GM23248 (cell line): ENCODE results near the gene DNAJC21. TPM values are rescaled to one million over a fixed set of nuclear protein-coding genes. Genes with fewer than 3 reads are reported as not detected.

Experiments
- DNase-seq: peaks from one replicate; pipeline ENCODE4 v3.0.0-alpha.2; 2015
- H2AFZ ChIP-seq: fragments of 200-600 bp; sonication (generic); 2 replicates; pipeline ENCODE4 v1.6.1; 2016; ENCODE audit warnings: antibody characterized with exemption
- H3F3A ChIP-seq: fragments of 200-600 bp; sonication (generic); 2 replicates; pipeline ENCODE4 v1.6.1; 2016; ENCODE audit warnings: mild to moderate bottlenecking, antibody characterized with exemption, mixed run types; ENCODE audit not compliant: insufficient read depth
- H3K27ac ChIP-seq: fragments of 200-600 bp; sonication (generic); 2 replicates; pipeline ENCODE4 v1.5.1; 2016; ENCODE audit warnings: mild to moderate bottlenecking
- H3K27me3 ChIP-seq: fragments of 200-600 bp; sonication (generic); replicated peaks from 2 replicates; pipeline ENCODE4 v1.6.1; 2016; ENCODE audit warnings: mild to moderate bottlenecking; ENCODE audit not compliant: insufficient read depth
- H3K36me3 ChIP-seq: fragments of 200-600 bp; sonication (generic); 2 replicates; pipeline ENCODE4 v1.6.1; 2016; ENCODE audit warnings: low read depth, mild to moderate bottlenecking
- H3K4me1 ChIP-seq: fragments of 200-600 bp; sonication (generic); 2 replicates; pipeline ENCODE4 v1.6.1; 2016; ENCODE audit warnings: mild to moderate bottlenecking; ENCODE audit not compliant: insufficient read depth
- H3K4me2 ChIP-seq: fragments of 200-600 bp; sonication (generic); one replicate; pipeline ENCODE4 v1.6.1; 2016; ENCODE audit warnings: mild to moderate bottlenecking; ENCODE audit not compliant: unreplicated experiment
- H3K4me3 ChIP-seq: fragments of 200-600 bp; sonication (generic); 2 replicates; pipeline ENCODE4 v1.5.1; 2016; ENCODE audit warnings: mild to moderate bottlenecking
- H3K79me2 ChIP-seq: fragments of 200-600 bp; sonication (generic); 2 replicates; pipeline ENCODE4 v1.6.1; 2016; ENCODE audit warnings: mild to moderate bottlenecking; ENCODE audit not compliant: insufficient read depth
- H3K9ac ChIP-seq: fragments of 200-600 bp; sonication (generic); 2 replicates; pipeline ENCODE4 v1.6.1; 2016; ENCODE audit warnings: mild to moderate bottlenecking
- H3K9me2 ChIP-seq: fragments of 200-600 bp; sonication (generic); 2 replicates; pipeline ENCODE4 v1.6.1; 2016; ENCODE audit warnings: mixed run types, mild to moderate bottlenecking, moderate library complexity; ENCODE audit not compliant: insufficient read depth
- H3K9me3 ChIP-seq: fragments of 200-600 bp; sonication (generic); one replicate; pipeline ENCODE4 v1.6.1; 2017; ENCODE audit warnings: low read depth
- H4K20me1 ChIP-seq: fragments of 200-600 bp; sonication (generic); 2 replicates; pipeline ENCODE4 v1.6.0; 2016; ENCODE audit not compliant: insufficient read depth
- EZH2 ChIP-seq: fragments of 200-600 bp; sonication (generic); IDR thresholded peaks from 2 replicates; pipeline ENCODE4 v1.6.1; 2018; ENCODE audit warnings: antibody characterized with exemption, mild to moderate bottlenecking; ENCODE audit not compliant: insufficient read depth, poor library complexity, severe bottlenecking
- EZH2phosphoT487 ChIP-seq: fragments of 200-600 bp; sonication (generic); IDR thresholded peaks from 2 replicates; pipeline ENCODE4 v1.6.1; 2018; ENCODE audit warnings: antibody characterized with exemption, moderate library complexity, mild to moderate bottlenecking, low read depth; ENCODE audit not compliant: insufficient read depth
- WGBS, 2 experiments: methylation state at CpG; one replicate each; pipeline ENCODE4 v1.1.6; 2015 to 2017; ENCODE audit warnings: low lambda C conversion rate in 2 of 2, low coverage in 1 of 2; ENCODE audit errors: missing lambda C conversion rate in 2 of 2; 5-methylcytosine and 5-hydroxymethylcytosine counted together
- in situ Hi-C: fragments of 300-500 bp; cut with MboI; formaldehyde crosslinking; loops from 2 replicates; pipeline ENCODE4 v1.15.0; 2020
- polyA plus RNA-seq: library from polyadenylated mRNA; unstranded; fragments of >200 nt; fragmentation: Nextera tagmentation; extraction: Ambion mirVana; gene quantifications from 2 replicates; pipeline ENCODE4 v1.2.1, GENCODE V29; 2016
- total RNA-seq: library from RNA; depleted of rRNA; stranded (reverse); fragments of >200 nt; shearing (Covaris generic); gene quantifications from 2 replicates; pipeline ENCODE4 v1.2.3, GENCODE V29; 2014

DNAJC21 gene
- total and polyA plus RNA-seq, 2 experiments from 2014 or later: 15.5 to 30.4 TPM

DNA sequence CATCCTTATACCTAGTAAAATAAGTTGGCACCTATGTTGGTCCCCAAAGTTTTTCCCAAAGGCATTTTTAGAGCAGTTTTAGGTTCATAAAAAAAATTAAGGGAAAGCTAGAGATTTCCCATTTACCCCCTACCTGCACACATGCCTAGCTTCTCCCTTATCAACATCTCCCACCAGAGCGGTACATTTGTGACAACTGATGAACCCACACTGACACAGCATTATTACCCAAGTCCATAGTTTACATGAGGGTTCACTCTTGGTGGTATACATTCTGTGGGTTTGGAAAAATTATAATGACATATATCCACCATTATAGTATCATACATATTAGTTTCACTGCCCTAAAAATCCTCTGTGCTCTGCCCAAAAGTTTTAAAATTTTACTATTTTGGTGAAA is 26.1 kb upstream of the DNAJC21 start:
- in situ Hi-C loops: loop anchor here (5.0 kb wide), 1 partner anchor 416 kb away; no protein-coding TSS in a partner anchor
- H3K9me2 ChIP-seq: no peaks in the 10 kb centered on the region
- no peak overlapping the region for H3K4me3 ChIP-seq
- no peaks in the 10 kb centered on the region for H3K9me3 ChIP-seq
- H3K79me2 ChIP-seq: no peaks in the 10 kb centered on the region
- TF ChIP-seq EZH2phosphoT487 (no peak), EZH2 (no peak)
- no peaks in the 10 kb centered on the region for H4K20me1 ChIP-seq
- WGBS, 2 experiments: 43 to 74% methylated on average over 1 of the region's 1 CpG
- H3K4me1 ChIP-seq: no peaks in the 10 kb centered on the region
- H3K4me2 ChIP-seq: no peak overlapping the region
- H3K36me3 ChIP-seq: 0 out of 2 replicates have a peak, but pooled peaks cover under 1% of the 10 kb centered on the region
- H3K9ac ChIP-seq: no peak overlapping the region
- no peak overlapping the region for H3K27ac ChIP-seq
- H2AFZ ChIP-seq: no peak overlapping the region
- H3K27me3 ChIP-seq: no peaks in the 10 kb centered on the region
- no peak for DNase-seq
- H3F3A ChIP-seq: 0 out of 2 replicates have a peak, but pooled peaks cover 7% of the 10 kb centered on the region

- Histone ChIP-seq H3K4me1 (no peaks in the 10 kb centered on the region), H4K20me1 (no peaks in the 10 kb centered on the region), H3K27me3 (no peaks in the 10 kb centered on the region), H3K4me2 (no peak overlapping the region), H3K27ac (no peak overlapping the region), H3K9me2 (no peaks in the 10 kb centered on the region), H3K9ac (no peak overlapping the region), H2AFZ (no peak overlapping the region), H3F3A (no peaks in the 10 kb centered on the region), H3K79me2 (peaks cover 2% of the 10 kb centered on the region), H3K36me3 (peaks cover 18% of the 10 kb centered on the region), H3K4me3 (no peak overlapping the region), H3K9me3 (no peaks in the 10 kb centered on the region)
- peak; percentile 54 for DNase-seq
- TF ChIP-seq EZH2 (no peak), EZH2phosphoT487 (no peak)
- in situ Hi-C loops: no loop called here
- WGBS, 2 experiments: 78 to 88% methylated on average over 2 of the region's 2 CpGs
Measured at GRCh38 chr5:34905564-34905963, 23.8 kb upstream of the DNAJC21 start.

GRCh38 chr5:34913072-34913471 is 16.3 kb upstream of the DNAJC21 start:
- Histone ChIP-seq H2AFZ (0 out of 2 replicates have a peak overlapping the region, but pooled peaks have one; percentile 26), H3K9me2 (no peaks in the 10 kb centered on the region), H3K4me2 (peak overlapping the region; percentile 93), H3K79me2 (peaks cover 72% of the 10 kb centered on the region), H3K4me1 (peaks cover 37% of the 10 kb centered on the region), H4K20me1 (no peaks in the 10 kb centered on the region), H3K27me3 (no peaks in the 10 kb centered on the region), H3F3A (peaks cover 23% of the 10 kb centered on the region), H3K9ac (peak overlapping the region; percentile 90), H3K36me3 (peaks cover 35% of the 10 kb centered on the region), H3K4me3 (peak overlapping the region; percentile 93), H3K9me3 (no peaks in the 10 kb centered on the region), H3K27ac (peak overlapping the region; percentile 58)
- in situ Hi-C loops: no loop called here
- TF ChIP-seq EZH2phosphoT487 (no peak), EZH2 (no peak)
- DNase-seq: peak; percentile 51
- WGBS, 2 experiments: 9% methylated on average over 2 of the region's 2 CpGs

GRCh38 chr5:34914671-34915138 is 14.7 kb upstream of the DNAJC21 start:
- in situ Hi-C loops: no loop called here
- Histone ChIP-seq H3K27ac (peak overlapping the region; percentile 63), H3K79me2 (peaks cover 88% of the 10 kb centered on the region), H3K4me2 (peak overlapping the region; percentile 93), H2AFZ (peak overlapping the region; percentile 93), H4K20me1 (no peaks in the 10 kb centered on the region), H3K4me1 (peaks cover 39% of the 10 kb centered on the region), H3F3A (peaks cover 23% of the 10 kb centered on the region), H3K4me3 (peak overlapping the region; percentile 93), H3K9me2 (no peaks in the 10 kb centered on the region), H3K9ac (peak overlapping the region; percentile 90), H3K27me3 (no peaks in the 10 kb centered on the region), H3K9me3 (no peaks in the 10 kb centered on the region), H3K36me3 (peaks cover 25% of the 10 kb centered on the region)
- 0% methylated on average over 15 to 20 of the region's 20 CpGs for WGBS, 2 experiments
- peak; percentile 54 for DNase-seq
- TF ChIP-seq EZH2 (no peak), EZH2phosphoT487 (no peak)
